ENCODE results near the gene ST6GALNAC6. TPM values are rescaled to one million over a fixed set of nuclear protein-coding genes. Genes with fewer than 3 reads are reported as not detected.

ST6GALNAC6 gene
- total RNA-seq, 1 experiment from 2014 or later: 24.5 TPM

DNA sequence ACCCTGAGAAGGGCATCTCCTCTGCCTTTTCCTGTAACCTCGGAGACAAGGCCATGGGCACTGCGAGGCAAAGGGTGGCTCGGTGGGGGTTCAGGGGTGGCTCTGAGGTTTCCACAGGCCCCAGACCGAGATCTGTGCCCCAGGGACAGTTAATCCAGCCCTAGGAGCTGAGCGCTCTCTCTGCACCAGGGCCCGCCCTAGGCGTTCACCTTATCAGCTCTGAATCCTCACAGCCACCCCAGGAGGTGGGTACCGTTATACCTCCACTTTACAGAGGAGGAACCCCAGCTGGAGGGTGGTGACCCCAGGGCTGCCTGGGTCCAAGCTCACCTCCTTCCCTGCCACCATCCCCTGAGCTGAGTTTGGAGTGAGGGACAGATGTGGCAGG lies 42.7 kb downstream of the ST6GALNAC6 start:
- ATAC-seq (no peak), DNase-seq (ENCODE audit: low read depth, low spot score) (no peak)
- Histone ChIP-seq H2AFZ (ENCODE audit: low read depth, low read length, poor library complexity, severe bottlenecking) (no peak overlapping the region), H4K20me1 (ENCODE audit: insufficient read depth) (no peaks in the 10 kb centered on the region), H3K9me3 (ENCODE audit: control insufficient read depth in 1 of 2, insufficient read depth in 1 of 2, low read depth in 1 of 2, low read length in 2 of 2) (no peaks in the 10 kb centered on the region), H3K9ac (ENCODE audit: low read length) (no peak overlapping the region), H3K27ac (ENCODE audit: low read depth, low read length) (no peak overlapping the region), H3K4me1 (ENCODE audit: control insufficient read depth in 1 of 2, insufficient read depth in 2 of 2, low read length in 2 of 2) (no peaks in the 10 kb centered on the region), H3K36me3 (ENCODE audit: control insufficient read depth in 1 of 2, insufficient read depth in 2 of 2, low read length in 2 of 2) (no peaks in the 10 kb centered on the region), H3K79me2 (ENCODE audit: insufficient read depth, low read length) (no peaks in the 10 kb centered on the region), H3K27me3 (ENCODE audit: insufficient read depth, low read length) (no peaks in the 10 kb centered on the region), H3K4me3 (replicated peaks in 1 of 2; ENCODE audit: low read depth in 1 of 2, low read length in 2 of 2) (no peak overlapping the region), H3K9me2 (ENCODE audit: insufficient read depth) (no peaks in the 10 kb centered on the region), H3K4me2 (ENCODE audit: low read length) (no peak overlapping the region)
- BruUV-seq (replicated peaks): no TSS peak
- intact Hi-C loops (cut with micrococcal nuclease): no loop called here
- POLR2A ChIA-PET: no interaction called here
- TF ChIP-seq YY1 (IDR thresholded peaks at IDR 0.05; ENCODE audit: extremely low read depth, insufficient replicate concordance, low read depth, low read length) (no peak), CEBPB (IDR thresholded peaks at IDR 0.05; ENCODE audit: low read depth) (no peak), TCF7L2 (IDR thresholded peaks at IDR 0.05; ENCODE audit: borderline replicate concordance, extremely low read depth, insufficient read depth, insufficient read length) (no peak), EGR1 (IDR thresholded peaks at IDR 0.05; ENCODE audit: low read depth) (no peak)
- RAD21 ChIA-PET (ENCODE audit: low non-redundant PET in 1 of 2, low total read pairs in 2 of 2, uncharacterized antibody in 2 of 2, unreplicated experiment in 2 of 2): no interaction called here
- CTCF ChIA-PET: no interaction called here

DNA sequence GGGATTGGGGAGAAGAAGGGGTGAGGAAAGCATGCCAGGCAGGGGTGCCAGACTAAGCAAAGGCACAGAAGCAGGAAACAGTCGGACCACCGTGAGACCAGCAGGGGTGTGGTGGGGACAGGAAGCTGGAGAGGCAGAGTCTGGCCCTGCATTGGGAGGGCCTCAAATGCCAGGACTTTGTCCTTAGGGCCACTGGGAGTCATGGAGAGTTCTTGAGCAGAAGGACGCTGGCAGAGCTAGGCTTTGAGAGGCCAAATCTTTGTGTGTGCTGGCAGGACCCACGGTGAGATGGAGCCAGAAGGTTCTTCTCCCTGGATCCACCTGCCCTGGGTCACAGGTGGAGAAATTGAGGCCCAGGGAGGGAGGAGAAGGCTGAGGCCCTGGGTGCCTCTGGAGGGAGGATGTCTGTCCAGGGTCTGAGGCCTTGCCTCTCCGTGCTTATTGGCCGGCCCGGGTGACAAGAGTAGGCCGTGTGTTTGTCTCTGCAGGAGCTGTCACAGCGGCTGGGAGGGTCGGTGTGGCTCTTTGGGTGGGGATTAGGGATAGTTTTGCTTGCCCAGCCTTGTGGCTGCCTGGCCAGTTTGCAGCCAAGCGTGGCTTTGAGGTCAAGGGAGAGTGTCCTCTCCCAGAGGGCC lies 43.2 kb downstream of the ST6GALNAC6 start:
- Histone ChIP-seq H3K9me3 (ENCODE audit: control insufficient read depth in 1 of 2, insufficient read depth in 1 of 2, low read depth in 1 of 2, low read length in 2 of 2) (no peaks in the 10 kb centered on the region), H3K27me3 (ENCODE audit: insufficient read depth, low read length) (no peaks in the 10 kb centered on the region), H3K9me2 (ENCODE audit: insufficient read depth) (no peaks in the 10 kb centered on the region), H3K4me2 (ENCODE audit: low read length) (no peak overlapping the region), H3K36me3 (ENCODE audit: control insufficient read depth in 1 of 2, insufficient read depth in 2 of 2, low read length in 2 of 2) (no peaks in the 10 kb centered on the region), H2AFZ (ENCODE audit: low read depth, low read length, poor library complexity, severe bottlenecking) (no peak overlapping the region), H3K79me2 (ENCODE audit: insufficient read depth, low read length) (no peaks in the 10 kb centered on the region), H3K9ac (ENCODE audit: low read length) (no peak overlapping the region), H3K4me3 (replicated peaks in 1 of 2; ENCODE audit: low read depth in 1 of 2, low read length in 2 of 2) (no peak overlapping the region), H3K4me1 (ENCODE audit: control insufficient read depth in 1 of 2, insufficient read depth in 2 of 2, low read length in 2 of 2) (no peaks in the 10 kb centered on the region), H3K27ac (ENCODE audit: low read depth, low read length) (no peak overlapping the region), H4K20me1 (ENCODE audit: insufficient read depth) (no peaks in the 10 kb centered on the region)
- BruUV-seq (replicated peaks): no TSS peak
- POLR2A ChIA-PET: no interaction called here
- RAD21 ChIA-PET (ENCODE audit: low non-redundant PET in 1 of 2, low total read pairs in 2 of 2, uncharacterized antibody in 2 of 2, unreplicated experiment in 2 of 2): no interaction called here
- intact Hi-C loops (cut with micrococcal nuclease): no loop called here
- DNase-seq (ENCODE audit: low read depth, low spot score) (no peak), ATAC-seq (no peak)
- CTCF ChIA-PET: interaction anchor here (1.6 kb wide), 1 partner anchor 13 kb away, joined by 4 read pairs; no protein-coding TSS in a partner anchor
- no peak for TF ChIP-seq SRF (IDR thresholded peaks at IDR 0.05; ENCODE audit: low read depth)
- TF ChIP-seq ATF3 (IDR thresholded peaks at IDR 0.05): no peak
- no peak for TF ChIP-seq FOSL1 (IDR thresholded peaks at IDR 0.05; ENCODE audit: low read depth)
- TF ChIP-seq CEBPB (IDR thresholded peaks at IDR 0.05; ENCODE audit: low read depth): no peak
- TF ChIP-seq, protein P1, sequence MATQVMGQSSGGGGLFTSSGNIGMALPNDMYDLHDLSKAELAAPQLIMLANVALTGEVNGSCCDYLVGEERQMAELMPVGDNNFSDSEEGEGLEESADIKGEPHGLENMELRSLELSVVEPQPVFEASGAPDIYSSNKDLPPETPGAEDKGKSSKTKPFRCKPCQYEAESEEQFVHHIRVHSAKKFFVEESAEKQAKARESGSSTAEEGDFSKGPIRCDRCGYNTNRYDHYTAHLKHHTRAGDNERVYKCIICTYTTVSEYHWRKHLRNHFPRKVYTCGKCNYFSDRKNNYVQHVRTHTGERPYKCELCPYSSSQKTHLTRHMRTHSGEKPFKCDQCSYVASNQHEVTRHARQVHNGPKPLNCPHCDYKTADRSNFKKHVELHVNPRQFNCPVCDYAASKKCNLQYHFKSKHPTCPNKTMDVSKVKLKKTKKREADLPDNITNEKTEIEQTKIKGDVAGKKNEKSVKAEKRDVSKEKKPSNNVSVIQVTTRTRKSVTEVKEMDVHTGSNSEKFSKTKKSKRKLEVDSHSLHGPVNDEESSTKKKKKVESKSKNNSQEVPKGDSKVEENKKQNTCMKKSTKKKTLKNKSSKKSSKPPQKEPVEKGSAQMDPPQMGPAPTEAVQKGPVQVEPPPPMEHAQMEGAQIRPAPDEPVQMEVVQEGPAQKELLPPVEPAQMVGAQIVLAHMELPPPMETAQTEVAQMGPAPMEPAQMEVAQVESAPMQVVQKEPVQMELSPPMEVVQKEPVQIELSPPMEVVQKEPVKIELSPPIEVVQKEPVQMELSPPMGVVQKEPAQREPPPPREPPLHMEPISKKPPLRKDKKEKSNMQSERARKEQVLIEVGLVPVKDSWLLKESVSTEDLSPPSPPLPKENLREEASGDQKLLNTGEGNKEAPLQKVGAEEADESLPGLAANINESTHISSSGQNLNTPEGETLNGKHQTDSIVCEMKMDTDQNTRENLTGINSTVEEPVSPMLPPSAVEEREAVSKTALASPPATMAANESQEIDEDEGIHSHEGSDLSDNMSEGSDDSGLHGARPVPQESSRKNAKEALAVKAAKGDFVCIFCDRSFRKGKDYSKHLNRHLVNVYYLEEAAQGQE (IDR thresholded peaks at IDR 0.05; ENCODE audit: low read depth): no peak
- no peak for TF ChIP-seq TCF7L2 (IDR thresholded peaks at IDR 0.05; ENCODE audit: borderline replicate concordance, extremely low read depth, insufficient read depth, insufficient read length)
- no peak for TF ChIP-seq EZH2phosphoT487 (IDR thresholded peaks at IDR 0.05; ENCODE audit: borderline replicate concordance)
- TF ChIP-seq, protein P2, sequence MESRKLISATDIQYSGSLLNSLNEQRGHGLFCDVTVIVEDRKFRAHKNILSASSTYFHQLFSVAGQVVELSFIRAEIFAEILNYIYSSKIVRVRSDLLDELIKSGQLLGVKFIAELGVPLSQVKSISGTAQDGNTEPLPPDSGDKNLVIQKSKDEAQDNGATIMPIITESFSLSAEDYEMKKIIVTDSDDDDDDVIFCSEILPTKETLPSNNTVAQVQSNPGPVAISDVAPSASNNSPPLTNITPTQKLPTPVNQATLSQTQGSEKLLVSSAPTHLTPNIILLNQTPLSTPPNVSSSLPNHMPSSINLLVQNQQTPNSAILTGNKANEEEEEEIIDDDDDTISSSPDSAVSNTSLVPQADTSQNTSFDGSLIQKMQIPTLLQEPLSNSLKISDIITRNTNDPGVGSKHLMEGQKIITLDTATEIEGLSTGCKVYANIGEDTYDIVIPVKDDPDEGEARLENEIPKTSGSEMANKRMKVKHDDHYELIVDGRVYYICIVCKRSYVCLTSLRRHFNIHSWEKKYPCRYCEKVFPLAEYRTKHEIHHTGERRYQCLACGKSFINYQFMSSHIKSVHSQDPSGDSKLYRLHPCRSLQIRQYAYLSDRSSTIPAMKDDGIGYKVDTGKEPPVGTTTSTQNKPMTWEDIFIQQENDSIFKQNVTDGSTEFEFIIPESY (IDR thresholded peaks at IDR 0.05; ENCODE audit: extremely low read depth, insufficient replicate concordance, low read length): no peak
- no peak for TF ChIP-seq EGR1 (IDR thresholded peaks at IDR 0.05; ENCODE audit: low read depth)
- TF ChIP-seq ELF1 (IDR thresholded peaks at IDR 0.05; ENCODE audit: borderline replicate concordance, low read depth): no peak
- TF ChIP-seq JUND (IDR thresholded peaks at IDR 0.05): no peak
- no peak for TF ChIP-seq SIN3A (IDR thresholded peaks at IDR 0.05; ENCODE audit: low read depth)
- no peak for TF ChIP-seq POLR2A (IDR thresholded peaks at IDR 0.05; ENCODE audit: borderline replicate concordance, extremely low read depth, insufficient read depth, insufficient read length)
- TF ChIP-seq YY1 (IDR thresholded peaks at IDR 0.05; ENCODE audit: extremely low read depth, insufficient replicate concordance, low read depth, low read length): no peak
- no peak for TF ChIP-seq RAD21 (IDR thresholded peaks at IDR 0.05; ENCODE audit: low read depth)
